Stimulated activated naive CD8-positive, alpha-beta T cell treated with anti-CD3 and anti-CD28 coated beads, Interleukin-15, amount 100 ng/mL, for 72 hours (primary cell): Measurements from ENCODE around the gene KCNC2.
"Not testable (repeated sequence)": the region's sequence is repeated elsewhere in the genome, so short reads cannot be mapped to it uniquely, and the experiment has no call there.

ENCODE experiments used
- ATAC-seq: fragments of 150-1000 bp; cut with Tn5 transposase; 2 replicates; pipeline ENCODE4 v1.10.0; 2021; ENCODE audit warnings: mild to moderate bottlenecking, moderate library complexity
- DNase-seq, 2 donors: peaks; one replicate each; pipeline ENCODE4 v3.0.0; 2021 to 2022
- H3K27ac Mint-ChIP-seq, 2 donors: one replicate each; pipeline ENCODE4 v1.8.0; 2022; ENCODE audit warnings: mild to moderate bottlenecking in 2 of 2, mixed read lengths in 2 of 2, moderate library complexity in 2 of 2
- H3K27me3 Mint-ChIP-seq: one replicate; pipeline ENCODE4 v1.8.0; 2022; ENCODE audit warnings: mixed read lengths
- H3K4me1 Mint-ChIP-seq: one replicate; pipeline ENCODE4 v1.8.0; 2022; ENCODE audit warnings: mild to moderate bottlenecking, mixed read lengths
- H3K4me3 Mint-ChIP-seq, 2 donors: one replicate each; pipeline ENCODE4 v1.8.0; 2022; ENCODE audit warnings: mild to moderate bottlenecking in 2 of 2, mixed read lengths in 2 of 2, moderate library complexity in 1 of 2
- H3K9me3 Mint-ChIP-seq, 2 donors: one replicate each; pipeline ENCODE4 v1.8.0; 2022; ENCODE audit warnings: mixed read lengths in 2 of 2

The KCNC2 gene

GRCh38 chr12:75185881-75186280, 23.8 kb downstream of the KCNC2 start:
- H3K27ac Mint-ChIP-seq, H3K4me1 Mint-ChIP-seq, ATAC-seq, DNase-seq, H3K4me3 Mint-ChIP-seq, H3K9me3 Mint-ChIP-seq, H3K27me3 Mint-ChIP-seq: not testable (repeated sequence)

- H3K27me3 Mint-ChIP-seq, result no peaks in the 10 kb centered on the region
- H3K27ac Mint-ChIP-seq, result no peak overlapping the region
- H3K9me3 Mint-ChIP-seq, result no peaks in the 10 kb centered on the region
- ATAC-seq (no peak), DNase-seq (no peak)
- H3K4me1 Mint-ChIP-seq, result no peaks in the 10 kb centered on the region
- no peak overlapping the region for H3K4me3 Mint-ChIP-seq
Measured at GRCh38 chr12:75184516-75184915, 25.1 kb downstream of the KCNC2 start.

- ATAC-seq, result no peak
- Mint-ChIP-seq H3K4me1 (no peaks in the 10 kb centered on the region), H3K27ac (no peak overlapping the region), H3K27me3 (no peaks in the 10 kb centered on the region), H3K4me3 (no peak overlapping the region), H3K9me3 (no peaks in the 10 kb centered on the region)
- no peak for DNase-seq
Measured at GRCh38 chr12:75183967-75184366, 25.7 kb downstream of the KCNC2 start.

- DNase-seq, result no peak
- H3K9me3 Mint-ChIP-seq, result no peaks in the 10 kb centered on the region
- no peaks in the 10 kb centered on the region for H3K27me3 Mint-ChIP-seq
- peak overlapping the region in 1 of 2 donors; percentile 54 for H3K27ac Mint-ChIP-seq
- H3K4me3 Mint-ChIP-seq, result no peak overlapping the region
- no peaks in the 10 kb centered on the region for H3K4me1 Mint-ChIP-seq
- ATAC-seq, result peak; percentile 74
Measured at GRCh38 chr12:75177997-75178396, 31.6 kb downstream of the KCNC2 start.

GRCh38 chr12:75172611-75173010, 37.0 kb downstream of the KCNC2 start:
- H3K4me1 Mint-ChIP-seq, result no peaks in the 10 kb centered on the region
- no peaks in the 10 kb centered on the region for H3K9me3 Mint-ChIP-seq
- ATAC-seq, result no peak
- DNase-seq, result no peak
- H3K27ac Mint-ChIP-seq, result no peak overlapping the region
- no peaks in the 10 kb centered on the region for H3K27me3 Mint-ChIP-seq
- H3K4me3 Mint-ChIP-seq, result no peak overlapping the region

GRCh38 chr12:75170640-75171185, 38.9 kb downstream of the KCNC2 start:
- ATAC-seq (no peak), DNase-seq (no peak)
- no peak overlapping the region for H3K4me3 Mint-ChIP-seq
- no peak overlapping the region for H3K27ac Mint-ChIP-seq
- no peaks in the 10 kb centered on the region for H3K27me3 Mint-ChIP-seq
- no peaks in the 10 kb centered on the region for H3K9me3 Mint-ChIP-seq
- H3K4me1 Mint-ChIP-seq, result no peaks in the 10 kb centered on the region

- no peak for DNase-seq
- Mint-ChIP-seq H3K9me3 (no peaks in the 10 kb centered on the region), H3K27ac (no peak overlapping the region), H3K4me1 (no peaks in the 10 kb centered on the region), H3K27me3 (no peaks in the 10 kb centered on the region), H3K4me3 (no peak overlapping the region)
- no peak for ATAC-seq
Measured at GRCh38 chr12:75162845-75163244, 46.8 kb downstream of the KCNC2 start.

GRCh38 chr12:75161488-75161887, 48.2 kb downstream of the KCNC2 start:
- H3K4me3 Mint-ChIP-seq, result no peak overlapping the region
- no peaks in the 10 kb centered on the region for H3K4me1 Mint-ChIP-seq
- no peak for DNase-seq
- H3K9me3 Mint-ChIP-seq, result no peaks in the 10 kb centered on the region
- no peak overlapping the region for H3K27ac Mint-ChIP-seq
- ATAC-seq, result no peak
- H3K27me3 Mint-ChIP-seq, result no peaks in the 10 kb centered on the region

- Mint-ChIP-seq H3K4me3 (no peak overlapping the region), H3K27ac (no peak overlapping the region), H3K27me3 (no peaks in the 10 kb centered on the region), H3K9me3 (no peaks in the 10 kb centered on the region), H3K4me1 (no peaks in the 10 kb centered on the region)
- no peak for ATAC-seq
- no peak for DNase-seq
Measured at GRCh38 chr12:75157385-75157784, 52.3 kb downstream of the KCNC2 start.

- no peak for ATAC-seq
Measured at GRCh38 chr12:75155962-75156361, 53.7 kb downstream of the KCNC2 start.

GRCh38 chr12:75154388-75154787, 55.3 kb downstream of the KCNC2 start:
- H3K4me1 Mint-ChIP-seq, result no peaks in the 10 kb centered on the region
- no peak for ATAC-seq
- no peak overlapping the region for H3K4me3 Mint-ChIP-seq
- no peak overlapping the region for H3K27ac Mint-ChIP-seq
- H3K9me3 Mint-ChIP-seq, result no peaks in the 10 kb centered on the region
- DNase-seq, result no peak
- no peaks in the 10 kb centered on the region for H3K27me3 Mint-ChIP-seq

More at GRCh38 chr12:75155962-75156361, 53.7 kb downstream of the KCNC2 start:
- DNase-seq, result no peak
- H3K9me3 Mint-ChIP-seq, result no peaks in the 10 kb centered on the region
- no peak overlapping the region for H3K27ac Mint-ChIP-seq
- no peaks in the 10 kb centered on the region for H3K27me3 Mint-ChIP-seq
- H3K4me1 Mint-ChIP-seq, result no peaks in the 10 kb centered on the region
- H3K4me3 Mint-ChIP-seq, result no peak overlapping the region

- Mint-ChIP-seq H3K27me3 (no peaks in the 10 kb centered on the region), H3K9me3 (no peaks in the 10 kb centered on the region), H3K4me1 (no peaks in the 10 kb centered on the region), H3K4me3 (no peak overlapping the region), H3K27ac (no peak overlapping the region)
- DNase-seq, result no peak
- no peak for ATAC-seq
Measured at GRCh38 chr12:75139196-75139595, 70.4 kb downstream of the KCNC2 start.

GRCh38 chr12:75137896-75138295, 71.7 kb downstream of the KCNC2 start:
- ATAC-seq (no peak), DNase-seq (no peak)
- Mint-ChIP-seq H3K4me3 (no peak overlapping the region), H3K27ac (no peak overlapping the region), H3K4me1 (no peaks in the 10 kb centered on the region), H3K9me3 (no peaks in the 10 kb centered on the region), H3K27me3 (no peaks in the 10 kb centered on the region)

GRCh38 chr12:75135026-75135425, 74.6 kb downstream of the KCNC2 start:
- DNase-seq, result no peak
- no peak for ATAC-seq
- H3K4me1 Mint-ChIP-seq, result no peaks in the 10 kb centered on the region
- no peaks in the 10 kb centered on the region for H3K9me3 Mint-ChIP-seq
- H3K27me3 Mint-ChIP-seq, result no peaks in the 10 kb centered on the region
- H3K4me3 Mint-ChIP-seq, result no peak overlapping the region
- H3K27ac Mint-ChIP-seq, result no peak overlapping the region

- Mint-ChIP-seq H3K27ac (no peak overlapping the region), H3K4me3 (no peak overlapping the region), H3K9me3 (no peaks in the 10 kb centered on the region), H3K27me3 (no peaks in the 10 kb centered on the region), H3K4me1 (no peaks in the 10 kb centered on the region)
- DNase-seq (no peak), ATAC-seq (no peak)
Measured at GRCh38 chr12:75130811-75131210, 78.8 kb downstream of the KCNC2 start.

GRCh38 chr12:75129275-75129674, 80.4 kb downstream of the KCNC2 start:
- no peak overlapping the region for H3K27ac Mint-ChIP-seq
- no peaks in the 10 kb centered on the region for H3K4me1 Mint-ChIP-seq
- no peak for DNase-seq
- no peaks in the 10 kb centered on the region for H3K27me3 Mint-ChIP-seq
- H3K4me3 Mint-ChIP-seq, result no peak overlapping the region
- no peaks in the 10 kb centered on the region for H3K9me3 Mint-ChIP-seq
- no peak for ATAC-seq

GRCh38 chr12:75121036-75121705, 88.5 kb downstream of the KCNC2 start:
- Mint-ChIP-seq H3K9me3 (no peaks in the 10 kb centered on the region), H3K4me3 (no peak overlapping the region), H3K4me1 (no peaks in the 10 kb centered on the region), H3K27me3 (no peaks in the 10 kb centered on the region), H3K27ac (no peak overlapping the region)
- ATAC-seq, result no peak
- DNase-seq, result no peak
